OCI-LY3 (cell line): ENCODE measurements around the gene FNDC10.

Source experiments
- CTCF ChIP-seq: fragments of 200-600, 300-600 bp; sonication (generic); IDR thresholded peaks from 2 replicates; pipeline ENCODE4 v1.5.1; 2014; ENCODE audit warnings: antibody characterized with exemption, low read length, low read depth
- EZH2phosphoT487 ChIP-seq: fragments of 200-600 bp; shearing (Covaris generic); IDR thresholded peaks from 2 replicates; pipeline ENCODE4 v1.6.1; 2018; ENCODE audit warnings: antibody characterized with exemption, mixed run types, low read depth

GRCh38 chr1:1619917-1620361, 20.0 kb upstream of the FNDC10 start:
- TF ChIP-seq CTCF (peak; percentile 47), EZH2phosphoT487 (no peak)
